ENCODE results near the gene MAP4K2.

The MAP4K2 gene

GRCh38 chr11:64846998-64847666 lies 44.1 kb upstream of the MAP4K2 start:
- H3K27ac ChIP-seq: peak overlapping the region; percentile 15; the same call in 1 of the 2 replicates
- TF ChIP-seq ZFX (IDR thresholded peaks at IDR 0.05) (no peak), CTCF (conservative IDR thresholded peaks at IDR 0.05) (peak; percentile 99)

DNA sequence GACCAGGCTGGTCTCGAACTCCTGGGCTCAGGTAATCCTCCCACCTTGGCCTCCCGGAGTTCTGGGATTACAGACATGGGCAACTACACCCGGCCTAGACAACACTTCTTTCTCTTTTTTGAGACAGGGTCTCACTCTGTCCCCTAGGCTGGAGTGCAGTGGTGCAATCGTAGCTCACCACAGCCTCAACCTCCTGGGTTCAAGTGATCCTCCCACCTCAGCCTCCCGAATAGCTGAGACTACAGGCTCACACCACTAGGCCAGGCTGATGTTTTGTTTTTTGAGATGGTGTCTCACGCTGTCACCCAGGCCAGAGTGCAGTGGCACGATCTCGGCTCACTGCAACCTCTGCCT lies 42.7 kb upstream of the MAP4K2 start:
- peak overlapping the region; percentile 83 for H3K27ac ChIP-seq

- peak overlapping the region; percentile 83 for H3K27ac ChIP-seq
- no peak for TF ChIP-seq ZFX (IDR thresholded peaks at IDR 0.05)
- no peak for TF ChIP-seq CTCF (conservative IDR thresholded peaks at IDR 0.05)
Observed at GRCh38 chr11:64845129-64845775, 42.2 kb upstream of the MAP4K2 start.

GRCh38 chr11:64844330-64845128 lies 41.5 kb upstream of the MAP4K2 start, which contains the start of gene CDC42BPG:
Gene CDC42BPG (minus strand): TSS chr11:64844653. CDS start chr11:64844569, 84 bp downstream.
- peak within 1 kb of the TSS; percentile 83 for H3K27ac ChIP-seq
- TF ChIP-seq ZFX (IDR thresholded peaks at IDR 0.05) (peak; percentile 58; the same call in 1 of the 2 replicates), CTCF (conservative IDR thresholded peaks at IDR 0.05) (peak; percentile 91)

DNA sequence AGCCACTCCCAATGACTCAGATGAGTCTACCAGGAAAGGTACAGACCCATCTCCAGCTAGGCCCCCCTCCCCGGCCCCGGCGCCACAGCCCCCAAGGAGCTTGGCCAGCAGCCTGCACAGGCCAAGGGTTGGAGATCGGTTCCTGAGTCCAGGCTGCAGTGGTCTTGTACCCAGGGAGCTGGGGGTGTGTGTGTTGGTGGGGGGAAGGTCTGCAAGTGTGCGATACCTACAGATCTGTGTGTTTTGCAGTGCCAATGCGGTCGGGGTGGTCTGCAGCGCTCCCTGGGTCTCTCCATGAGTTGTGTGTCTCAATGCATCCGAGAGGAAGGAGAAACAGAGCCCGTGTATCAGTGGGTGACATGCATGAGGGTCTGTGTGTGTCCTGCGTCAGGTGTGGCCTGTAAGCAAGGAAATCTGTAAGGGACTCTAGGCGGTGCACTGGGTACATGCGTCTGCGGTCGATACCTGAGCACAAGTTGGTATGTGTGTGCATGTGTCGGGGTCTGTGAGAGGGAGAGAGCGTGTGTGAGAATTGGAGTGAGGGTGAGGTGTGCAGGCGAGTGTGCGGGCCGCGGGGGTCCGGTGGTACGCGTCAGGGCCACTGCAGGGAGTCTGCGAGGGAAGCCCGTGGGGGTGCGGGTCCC lies 40.8 kb upstream of the MAP4K2 start:
- TF ChIP-seq ZFX (IDR thresholded peaks at IDR 0.05): no peak
- TF ChIP-seq CTCF (conservative IDR thresholded peaks at IDR 0.05): no peak
- H3K27ac ChIP-seq: peak overlapping the region; percentile 83

DNA sequence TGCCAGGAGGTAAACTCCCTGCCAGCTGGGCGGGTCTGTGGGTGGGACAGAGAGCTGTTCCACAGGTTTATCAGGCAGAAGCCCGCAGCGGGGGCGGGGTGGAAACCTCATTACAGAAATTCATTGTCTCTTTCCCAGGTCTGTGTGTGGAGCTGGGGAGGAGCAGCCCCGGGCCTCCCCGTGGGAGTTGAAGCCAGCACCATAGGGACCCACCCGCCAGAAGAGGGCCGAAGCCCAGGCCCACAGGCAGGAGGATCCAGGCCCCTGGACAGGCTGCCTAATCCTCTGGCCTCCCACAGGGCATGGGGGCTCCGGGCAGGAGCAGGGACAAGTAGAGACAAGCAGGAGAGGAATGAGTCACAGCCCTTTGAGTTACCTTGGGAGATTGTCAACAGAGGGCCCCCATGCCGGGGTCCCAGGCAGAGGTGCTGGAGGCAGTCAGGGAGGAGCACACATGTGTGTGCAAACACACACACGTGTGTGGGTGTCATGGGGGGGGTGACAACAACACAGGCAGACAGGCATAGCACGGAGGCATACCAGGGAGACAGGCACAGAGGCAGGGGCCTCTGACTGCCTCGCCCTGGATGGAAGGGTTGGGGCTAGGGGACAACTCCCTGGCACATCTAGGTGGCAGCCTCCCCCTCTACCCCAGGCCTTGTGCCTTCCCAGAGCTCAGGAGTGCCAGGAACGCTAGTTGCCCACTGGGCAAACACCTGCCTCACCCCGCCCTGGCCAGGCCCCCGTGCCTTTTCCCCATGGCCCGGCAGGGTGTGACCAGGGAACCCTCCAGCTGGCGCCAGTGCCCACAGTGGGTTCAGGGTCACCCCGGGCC lies 40.1 kb upstream of the MAP4K2 start:
- peak overlapping the region; percentile 83 for H3K27ac ChIP-seq
- TF ChIP-seq ZFX (IDR thresholded peaks at IDR 0.05): no peak
- no peak for TF ChIP-seq CTCF (conservative IDR thresholded peaks at IDR 0.05)

GRCh38 chr11:64842366-64842759 lies 39.3 kb upstream of the MAP4K2 start:
- TF ChIP-seq ZFX (IDR thresholded peaks at IDR 0.05) (no peak), CTCF (conservative IDR thresholded peaks at IDR 0.05) (no peak)
- peak overlapping the region; percentile 83 for H3K27ac ChIP-seq

Data from C4-2B (cell line).